ENCODE measurements around the gene STX8.
"Not testable (repeated sequence)": the region's sequence is repeated elsewhere in the genome, so short reads cannot be mapped to it uniquely, and the experiment has no call there.

STX8 gene

DNA sequence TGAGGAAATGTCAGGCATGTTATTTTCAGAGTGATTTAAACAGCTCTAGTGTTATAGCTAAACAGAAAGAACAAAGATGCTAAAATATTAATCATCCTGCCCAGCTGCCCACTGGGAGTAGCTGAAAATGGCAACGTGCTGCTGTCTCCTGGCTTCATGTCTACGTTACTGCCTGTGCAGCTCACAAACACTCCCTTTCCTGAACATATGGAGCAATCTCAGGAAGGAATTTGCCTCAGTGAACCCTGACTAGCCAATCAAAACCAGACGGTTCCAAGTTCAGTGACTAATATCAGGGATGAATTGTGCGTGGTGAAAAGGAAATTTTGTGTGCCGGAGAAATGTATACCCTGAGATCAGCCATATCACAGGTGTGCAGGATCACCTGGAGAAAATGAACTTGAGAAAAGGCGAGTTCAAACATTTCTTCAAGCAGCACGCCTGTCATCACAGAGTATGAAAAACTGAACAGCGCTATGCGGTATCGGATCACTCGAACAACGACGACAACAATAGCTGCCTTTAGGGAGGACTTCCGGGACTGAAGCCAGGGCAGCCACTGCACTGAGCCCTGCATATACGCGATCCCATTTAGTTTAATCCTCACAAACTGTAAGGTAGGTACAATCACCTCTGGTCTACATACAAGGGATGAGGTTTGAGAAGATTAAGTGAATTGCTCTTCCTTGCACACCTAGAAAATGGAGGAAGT, 110.3 kb downstream of the STX8 start:
- Histone ChIP-seq H3K27me3 (replicated peaks) (no peaks in the 10 kb centered on the region), H3K4me3 (ENCODE audit: low read depth, low read length) (no peak overlapping the region), H3K36me3 (replicated peaks) (no peaks in the 10 kb centered on the region), H3K27ac (no peak overlapping the region)
- DNase-seq = peak; percentile 59
- in situ Hi-C loops (cut with HindIII; ENCODE audit: low pct_ligation_motif_present, low sequenced_read_pairs) = no loop called here
- TF ChIP-seq, protein P1, sequence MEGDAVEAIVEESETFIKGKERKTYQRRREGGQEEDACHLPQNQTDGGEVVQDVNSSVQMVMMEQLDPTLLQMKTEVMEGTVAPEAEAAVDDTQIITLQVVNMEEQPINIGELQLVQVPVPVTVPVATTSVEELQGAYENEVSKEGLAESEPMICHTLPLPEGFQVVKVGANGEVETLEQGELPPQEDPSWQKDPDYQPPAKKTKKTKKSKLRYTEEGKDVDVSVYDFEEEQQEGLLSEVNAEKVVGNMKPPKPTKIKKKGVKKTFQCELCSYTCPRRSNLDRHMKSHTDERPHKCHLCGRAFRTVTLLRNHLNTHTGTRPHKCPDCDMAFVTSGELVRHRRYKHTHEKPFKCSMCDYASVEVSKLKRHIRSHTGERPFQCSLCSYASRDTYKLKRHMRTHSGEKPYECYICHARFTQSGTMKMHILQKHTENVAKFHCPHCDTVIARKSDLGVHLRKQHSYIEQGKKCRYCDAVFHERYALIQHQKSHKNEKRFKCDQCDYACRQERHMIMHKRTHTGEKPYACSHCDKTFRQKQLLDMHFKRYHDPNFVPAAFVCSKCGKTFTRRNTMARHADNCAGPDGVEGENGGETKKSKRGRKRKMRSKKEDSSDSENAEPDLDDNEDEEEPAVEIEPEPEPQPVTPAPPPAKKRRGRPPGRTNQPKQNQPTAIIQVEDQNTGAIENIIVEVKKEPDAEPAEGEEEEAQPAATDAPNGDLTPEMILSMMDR (IDR thresholded peaks at IDR 0.05; ENCODE audit: low read depth, low read length, missing control alignments) = peak; percentile 30

DNA sequence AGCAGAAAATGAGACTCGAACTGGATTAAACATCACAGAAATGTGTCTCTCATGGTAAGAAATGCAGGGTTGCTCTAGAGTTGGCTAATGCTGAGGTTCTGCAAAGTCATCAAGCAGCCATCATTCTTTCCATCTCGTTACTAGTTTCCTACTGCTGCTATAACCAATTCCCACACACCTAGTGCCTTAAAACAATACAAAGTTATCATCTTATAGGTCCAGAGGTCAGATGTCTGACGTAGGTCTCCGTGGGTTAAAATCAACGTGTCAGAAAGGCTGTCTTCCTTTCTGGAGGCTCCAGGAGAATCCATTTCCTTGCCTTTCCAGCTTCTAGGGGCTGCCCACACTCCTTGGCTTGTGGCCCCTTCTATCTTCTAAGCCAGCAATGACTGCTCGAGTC, 118.6 kb downstream of the STX8 start:
- H3K27ac ChIP-seq = no peak overlapping the region
- no peaks in the 10 kb centered on the region for H3K27me3 ChIP-seq (replicated peaks)
- H3K36me3 ChIP-seq (replicated peaks) = no peaks in the 10 kb centered on the region
- in situ Hi-C loops (cut with HindIII; ENCODE audit: low pct_ligation_motif_present, low sequenced_read_pairs) = no loop called here
- H3K4me3 ChIP-seq (ENCODE audit: low read depth, low read length) = no peak overlapping the region
- TF ChIP-seq, protein P1 (IDR thresholded peaks at IDR 0.05; ENCODE audit: low read depth, low read length, missing control alignments) = no peak
- DNase-seq = no peak

DNA sequence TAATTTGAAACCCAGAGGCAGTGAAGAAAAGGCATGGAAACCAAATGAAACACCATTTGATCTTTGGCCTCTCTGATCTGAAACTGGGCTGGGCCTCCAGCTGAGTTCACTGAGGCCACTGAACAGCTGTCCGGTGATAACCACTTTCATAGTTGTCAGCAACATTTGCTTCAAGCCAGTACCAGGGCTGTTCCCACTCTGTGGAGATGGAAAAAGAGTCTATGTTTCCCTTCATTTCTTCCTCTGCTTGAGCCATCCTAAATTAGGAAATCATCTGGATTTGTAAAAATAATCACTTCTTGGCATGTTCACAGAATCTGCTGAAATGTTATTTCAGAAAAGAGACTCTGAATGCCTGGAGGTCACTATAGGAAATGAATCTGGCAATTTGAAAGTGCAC, 119.3 kb downstream of the STX8 start:
- no peak for DNase-seq
- no peaks in the 10 kb centered on the region for H3K27me3 ChIP-seq (replicated peaks)
- TF ChIP-seq, protein P1 (IDR thresholded peaks at IDR 0.05; ENCODE audit: low read depth, low read length, missing control alignments) = no peak
- no peak overlapping the region for H3K27ac ChIP-seq
- in situ Hi-C loops (cut with HindIII; ENCODE audit: low pct_ligation_motif_present, low sequenced_read_pairs) = no loop called here
- H3K36me3 ChIP-seq (replicated peaks) = no peaks in the 10 kb centered on the region
- H3K4me3 ChIP-seq (ENCODE audit: low read depth, low read length) = no peak overlapping the region

DNA sequence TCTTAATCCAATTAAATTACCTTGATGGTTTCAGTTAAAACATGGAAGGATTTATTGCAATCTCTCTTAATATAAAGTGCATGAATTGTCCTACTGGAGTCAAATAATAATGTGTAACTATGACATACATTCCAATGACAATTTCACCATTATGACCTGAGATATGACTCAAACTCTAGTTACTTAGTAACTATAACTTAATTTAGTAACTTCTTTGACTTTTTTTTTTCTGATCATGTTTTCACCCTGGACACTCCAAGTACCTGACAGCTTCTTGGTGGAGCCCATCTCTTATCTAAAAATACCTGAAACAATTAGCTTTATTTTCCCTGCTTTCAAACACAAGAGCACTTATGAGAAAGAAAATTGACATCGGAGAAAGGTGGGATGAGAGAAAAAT, 123.7 kb downstream of the STX8 start:
- no peak overlapping the region for H3K4me3 ChIP-seq (ENCODE audit: low read depth, low read length)
- no peaks in the 10 kb centered on the region for H3K36me3 ChIP-seq (replicated peaks)
- DNase-seq = no peak
- no peaks in the 10 kb centered on the region for H3K27me3 ChIP-seq (replicated peaks)
- TF ChIP-seq, protein P1 (IDR thresholded peaks at IDR 0.05; ENCODE audit: low read depth, low read length, missing control alignments) = no peak
- H3K27ac ChIP-seq = no peak overlapping the region
- in situ Hi-C loops (cut with HindIII; ENCODE audit: low pct_ligation_motif_present, low sequenced_read_pairs) = no loop called here

DNA sequence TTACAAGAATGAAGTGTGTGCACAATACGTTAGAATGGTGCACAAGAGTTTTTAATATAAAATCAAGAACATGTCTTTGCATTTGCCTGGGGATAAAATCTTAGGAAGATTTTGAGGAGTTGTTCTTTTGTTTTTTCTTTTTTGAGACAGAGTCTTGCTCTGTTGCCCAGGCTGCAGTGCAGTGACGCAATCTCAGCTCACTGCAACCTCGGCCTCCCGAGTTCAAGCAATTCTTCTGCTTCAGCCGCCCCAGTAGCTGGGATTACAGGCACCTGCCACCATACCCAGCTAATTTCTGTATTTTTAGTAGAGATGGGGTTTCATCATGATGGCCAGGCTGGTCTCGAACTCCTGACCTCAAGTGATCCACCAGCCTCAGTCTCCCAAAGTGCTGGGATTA, 128.3 kb downstream of the STX8 start:
- H3K27me3 ChIP-seq (replicated peaks); DNase-seq; H3K36me3 ChIP-seq (replicated peaks); in situ Hi-C loops (cut with HindIII; ENCODE audit: low pct_ligation_motif_present, low sequenced_read_pairs); H3K4me3 ChIP-seq (ENCODE audit: low read depth, low read length); H3K27ac ChIP-seq: not testable (repeated sequence)

DNA sequence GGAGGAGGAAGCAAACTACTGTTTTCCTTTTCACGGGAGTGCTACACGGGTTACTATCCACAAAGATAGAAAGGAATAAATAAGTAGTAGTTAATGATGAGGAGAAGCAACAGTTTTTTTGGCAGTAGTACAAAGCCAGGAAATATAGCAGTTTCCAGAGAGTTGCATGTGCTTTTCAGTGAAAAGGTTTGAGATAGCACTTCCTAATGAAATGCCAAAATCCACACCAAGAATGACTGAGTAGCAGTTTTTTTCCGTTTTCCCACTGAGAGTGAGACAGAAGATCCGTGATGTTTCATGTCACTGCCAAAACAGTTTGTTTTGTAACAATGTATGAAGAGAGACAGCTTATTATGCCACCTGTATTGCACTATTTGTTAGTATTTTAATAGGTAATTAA, 129.1 kb downstream of the STX8 start:
- in situ Hi-C loops (cut with HindIII; ENCODE audit: low pct_ligation_motif_present, low sequenced_read_pairs) = no loop called here
- TF ChIP-seq, protein P1 (IDR thresholded peaks at IDR 0.05; ENCODE audit: low read depth, low read length, missing control alignments) = no peak
- H3K27me3 ChIP-seq (replicated peaks) = no peaks in the 10 kb centered on the region
- H3K27ac ChIP-seq = no peak overlapping the region
- no peaks in the 10 kb centered on the region for H3K36me3 ChIP-seq (replicated peaks)
- no peak overlapping the region for H3K4me3 ChIP-seq (ENCODE audit: low read depth, low read length)
- DNase-seq = no peak
